GM18867 (cell line): ENCODE results near the gene LSM3.

Source experiments
- ATAC-seq: cut with Tn5 transposase; IDR thresholded peaks from one replicate; pipeline ENCODE4 v1.9.1; 2021; ENCODE audit warnings: mild to moderate bottlenecking, moderate library complexity; ENCODE audit not compliant: unreplicated experiment

Gene LSM3

DNA sequence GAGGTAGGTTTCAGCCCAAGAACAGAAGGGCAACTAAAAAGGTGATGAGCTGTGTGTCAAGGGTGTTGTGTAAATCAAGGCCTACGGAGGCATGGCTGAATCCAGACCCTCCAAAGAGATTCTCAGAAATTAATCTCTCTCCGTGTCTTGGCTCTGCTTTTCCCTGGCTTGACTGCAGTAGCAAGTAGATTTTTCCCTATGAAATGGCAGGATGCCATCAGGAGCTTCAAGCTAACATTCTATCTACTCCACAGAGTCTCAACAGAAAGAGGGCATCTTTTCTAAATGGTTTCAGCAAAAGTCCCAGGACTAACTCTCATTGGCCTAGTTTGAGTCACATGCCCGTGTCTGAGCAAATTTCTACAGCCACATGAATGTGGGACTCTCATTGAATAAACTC lies 58.3 kb downstream of the LSM3 start:
- ATAC-seq: no peak

DNA sequence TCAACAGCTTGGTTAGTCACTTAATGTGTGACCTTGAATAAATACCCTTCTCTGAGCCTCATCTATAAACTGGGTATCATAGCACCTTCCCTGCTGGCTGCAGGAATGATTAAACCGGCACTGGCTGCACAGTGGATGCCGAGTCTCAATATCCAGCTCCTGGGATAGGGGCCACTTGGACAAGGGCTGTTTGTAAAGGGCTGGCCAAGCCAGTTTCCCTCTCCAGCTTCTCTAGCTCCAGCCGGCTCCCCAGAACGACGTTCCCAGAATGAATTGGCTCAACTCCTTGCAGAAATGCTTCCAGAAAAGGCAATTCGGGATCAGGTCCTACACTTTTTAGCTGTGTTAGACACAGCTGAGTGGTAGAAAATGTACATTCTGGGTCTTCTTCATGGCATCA lies 58.8 kb downstream of the LSM3 start:
- ATAC-seq: no peak

- no peak for ATAC-seq
Measured at GRCh38 chr3:14238356-14238755, 59.7 kb downstream of the LSM3 start.

- ATAC-seq: no peak
Measured at GRCh38 chr3:14238930-14239329, 60.3 kb downstream of the LSM3 start.

DNA sequence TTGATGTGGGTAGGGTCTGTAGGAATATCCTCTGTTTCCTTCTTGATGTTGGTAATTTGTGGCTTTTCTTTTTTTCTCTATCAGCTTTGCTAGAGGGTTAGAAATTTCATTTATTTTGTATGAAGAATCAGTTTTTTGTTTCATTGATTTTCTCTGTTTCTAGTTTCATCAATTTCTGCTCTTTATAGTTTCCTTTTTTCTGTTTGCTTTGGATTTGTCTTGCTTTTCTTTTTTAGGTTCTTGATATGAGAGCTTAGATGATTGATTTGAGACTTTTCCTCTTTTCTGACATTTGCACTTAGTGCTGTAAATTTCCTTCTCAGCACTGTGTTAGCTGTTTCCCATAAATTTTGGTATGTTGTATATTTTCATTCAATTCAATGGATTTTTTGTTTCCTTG lies 61.3 kb downstream of the LSM3 start:
- no peak for ATAC-seq

GRCh38 chr3:14240366-14240765 lies 61.7 kb downstream of the LSM3 start:
- ATAC-seq: no peak

DNA sequence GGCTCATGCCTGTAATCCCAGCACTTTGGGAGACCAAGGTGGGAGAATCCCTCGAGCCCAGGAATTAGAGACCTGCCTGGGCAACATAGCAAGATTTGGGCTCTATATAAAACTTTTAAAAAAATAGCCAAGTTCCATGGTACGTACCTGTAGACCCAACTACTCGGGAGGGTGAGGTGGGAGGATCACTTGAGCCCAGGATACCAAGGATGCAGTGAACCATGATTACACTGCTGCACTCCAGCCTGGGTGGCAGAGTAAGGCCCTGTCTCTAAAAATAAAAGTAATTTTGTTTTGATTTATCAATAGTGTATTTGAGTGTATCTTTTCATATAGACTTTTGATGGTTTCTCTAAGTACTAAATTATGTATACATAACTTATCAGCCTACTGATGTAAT lies 63.1 kb downstream of the LSM3 start:
- no peak for ATAC-seq

- no peak for ATAC-seq
Measured at GRCh38 chr3:14242490-14243311, 64.1 kb downstream of the LSM3 start.

GRCh38 chr3:14243782-14244181 lies 65.2 kb downstream of the LSM3 start:
- no peak for ATAC-seq

- no peak for ATAC-seq
Measured at GRCh38 chr3:14244521-14245247, 66.1 kb downstream of the LSM3 start.

DNA sequence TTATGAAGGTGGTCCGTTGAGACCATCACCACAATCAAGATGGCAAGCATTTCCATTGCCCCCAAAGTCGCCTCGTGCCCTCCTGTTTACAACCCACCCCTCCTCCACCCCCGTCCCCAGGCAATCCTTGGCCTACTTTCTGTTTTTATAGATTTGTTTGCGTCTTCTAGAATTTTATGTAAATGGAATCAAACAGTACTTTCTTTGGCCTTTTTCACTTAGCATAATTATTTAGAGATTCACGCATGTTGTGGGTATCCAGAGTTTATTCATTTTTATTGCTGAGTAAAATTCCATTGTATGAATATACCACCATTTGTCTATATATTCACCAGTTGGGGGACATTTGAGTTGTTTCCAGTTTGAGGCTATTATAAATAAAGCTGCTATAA lies 66.6 kb downstream of the LSM3 start:
- no peak for ATAC-seq

GRCh38 chr3:14245822-14246221 lies 67.2 kb downstream of the LSM3 start:
- ATAC-seq: no peak

DNA sequence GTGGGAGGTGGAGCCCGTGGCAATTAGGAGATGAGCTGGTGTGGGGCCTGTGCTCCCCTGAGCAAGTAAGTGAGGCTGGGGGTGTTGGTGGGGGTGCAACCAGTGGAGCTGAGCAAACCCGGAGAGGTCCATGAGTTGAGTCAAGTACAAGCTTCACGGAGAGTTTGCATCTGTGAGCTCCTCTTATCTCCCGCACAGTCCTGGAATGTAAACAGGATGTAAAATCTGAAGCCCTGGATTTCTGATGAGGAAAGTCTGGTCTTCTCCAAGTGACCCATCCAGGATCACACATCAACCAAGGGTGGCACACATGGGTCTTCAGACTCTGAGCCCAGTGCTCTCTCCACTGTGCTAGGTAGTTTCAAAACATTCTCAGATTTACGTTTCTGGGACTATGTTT lies 67.8 kb downstream of the LSM3 start:
- ATAC-seq: no peak

DNA sequence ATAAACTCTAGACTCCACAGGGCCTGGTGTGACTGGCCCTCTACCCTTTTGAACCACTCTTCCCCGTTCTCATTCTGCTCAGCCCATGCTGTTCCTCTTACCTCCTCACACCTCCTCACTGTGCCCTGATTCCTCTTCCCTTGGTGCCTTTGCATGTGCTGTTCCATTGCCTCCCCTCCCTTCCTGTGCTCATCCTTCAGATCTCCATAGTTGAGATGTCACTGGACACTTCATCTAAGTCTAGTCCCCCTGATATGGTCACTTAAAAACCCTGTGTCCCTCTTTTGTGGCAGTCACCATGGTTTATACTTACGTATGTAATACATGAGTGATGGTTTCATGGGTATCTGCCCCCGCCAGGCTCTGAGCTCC lies 69.8 kb downstream of the LSM3 start:
- no peak for ATAC-seq

- no peak for ATAC-seq
Measured at GRCh38 chr3:14248849-14249523, 70.4 kb downstream of the LSM3 start.
